Activated CD8-positive, alpha-beta memory T cell treated with anti-CD3 and anti-CD28 coated beads for 48 hours (primary cell): ENCODE results near the gene LRRC1.

Experiments
- DNase-seq, 3 experiments: peaks; one replicate each; pipeline ENCODE4 v3.0.0-alpha.2; 2020; ENCODE audit warnings: low read depth in 2 of 3, low spot score in 2 of 3

The LRRC1 gene

GRCh38 chr6:53956068-53956711 lies 161.4 kb downstream of the LRRC1 start:
- DNase-seq = no peak

GRCh38 chr6:53956804-53957203 lies 162.0 kb downstream of the LRRC1 start:
- no peak for DNase-seq

- DNase-seq = no peak
Observed at GRCh38 chr6:53959717-53960116, 164.9 kb downstream of the LRRC1 start.

- DNase-seq = no peak
Observed at GRCh38 chr6:53960311-53960710, 165.5 kb downstream of the LRRC1 start.

- DNase-seq = no peak
Observed at GRCh38 chr6:53961679-53962370, 167.0 kb downstream of the LRRC1 start.

GRCh38 chr6:53962646-53963045 lies 167.8 kb downstream of the LRRC1 start:
- no peak for DNase-seq

- DNase-seq = no peak
Observed at GRCh38 chr6:53967415-53967814, 172.6 kb downstream of the LRRC1 start.
